NCI-H2107 (cell line): ENCODE results near the gene GPX6.
"Not testable (repeated sequence)": the region's sequence is repeated elsewhere in the genome, so short reads cannot be mapped to it uniquely, and the experiment has no call there.

Source experiments
- DNase-seq: peaks from one replicate; lab custom pipeline; 2025; lab: John Stamatoyannopoulos, UW

The GPX6 gene

GRCh38 chr6:28515676-28516075 is at the start of gene GPX6:
GPX6 (minus strand) TSS chr6:28515793; CDS start chr6:28515743, 50 bp downstream.
- DNase-seq: no peak

GRCh38 chr6:28563430-28564095 is 48.0 kb upstream of the GPX6 start:
- no peak for DNase-seq

- no peak for DNase-seq
Observed at GRCh38 chr6:28558629-28559028, 43.0 kb upstream of the GPX6 start.

- DNase-seq: no peak
Observed at GRCh38 chr6:28555136-28555535, 39.5 kb upstream of the GPX6 start.

GRCh38 chr6:28553986-28554881 is 38.6 kb upstream of the GPX6 start:
- no peak for DNase-seq

GRCh38 chr6:28553384-28553985 is 37.9 kb upstream of the GPX6 start:
- DNase-seq: no peak

GRCh38 chr6:28551891-28552666 is 36.5 kb upstream of the GPX6 start:
- no peak for DNase-seq

GRCh38 chr6:28547003-28547402 is 31.4 kb upstream of the GPX6 start:
- not testable (repeated sequence) for DNase-seq

GRCh38 chr6:28545955-28546354 is 30.4 kb upstream of the GPX6 start:
- no peak for DNase-seq

- no peak for DNase-seq
Observed at GRCh38 chr6:28543651-28544610, 28.3 kb upstream of the GPX6 start.

- DNase-seq: no peak
Observed at GRCh38 chr6:28542440-28543296, 27.1 kb upstream of the GPX6 start.

- DNase-seq: no peak
Observed at GRCh38 chr6:28541996-28542395, 26.4 kb upstream of the GPX6 start.

GRCh38 chr6:28537509-28538140 is 22.0 kb upstream of the GPX6 start:
- DNase-seq: no peak

- no peak for DNase-seq
Observed at GRCh38 chr6:28537065-28537464, 21.5 kb upstream of the GPX6 start.

GRCh38 chr6:28534875-28535274 is 19.3 kb upstream of the GPX6 start:
- DNase-seq: no peak

- no peak for DNase-seq
Observed at GRCh38 chr6:28534306-28534705, 18.7 kb upstream of the GPX6 start.

- no peak for DNase-seq
Observed at GRCh38 chr6:28531479-28532128, 16.0 kb upstream of the GPX6 start.

GRCh38 chr6:28530777-28531176 is 15.2 kb upstream of the GPX6 start:
- no peak for DNase-seq

GRCh38 chr6:28525496-28526039 is 10.0 kb upstream of the GPX6 start, which contains the start of gene GPX5:
GPX5 (plus strand) TSS chr6:28525881; CDS start chr6:28526014, 133 bp downstream.
- no peak for DNase-seq
